Measurements from ENCODE around the gene ASB4.

DNA sequence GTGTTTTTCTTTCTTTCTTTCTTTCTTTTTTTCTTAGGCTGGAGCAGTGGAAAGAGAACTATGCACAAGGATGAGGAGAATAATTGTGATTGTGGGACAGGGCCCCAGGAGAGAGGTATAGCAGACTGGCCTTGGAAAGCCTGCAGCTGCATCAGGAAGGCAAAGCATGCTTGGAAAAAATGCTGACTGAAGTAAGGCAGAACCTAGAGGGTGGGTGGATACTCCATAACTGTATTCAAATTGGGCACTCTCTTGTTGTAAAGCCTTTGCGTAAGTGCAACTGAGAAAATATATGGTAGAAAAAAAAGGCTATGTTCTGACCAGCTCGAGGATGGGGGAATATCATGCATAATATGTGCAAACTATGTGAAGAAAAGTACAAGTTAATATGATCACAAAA is 71.0 kb downstream of the ASB4 start:
- TF ChIP-seq, protein P1, sequence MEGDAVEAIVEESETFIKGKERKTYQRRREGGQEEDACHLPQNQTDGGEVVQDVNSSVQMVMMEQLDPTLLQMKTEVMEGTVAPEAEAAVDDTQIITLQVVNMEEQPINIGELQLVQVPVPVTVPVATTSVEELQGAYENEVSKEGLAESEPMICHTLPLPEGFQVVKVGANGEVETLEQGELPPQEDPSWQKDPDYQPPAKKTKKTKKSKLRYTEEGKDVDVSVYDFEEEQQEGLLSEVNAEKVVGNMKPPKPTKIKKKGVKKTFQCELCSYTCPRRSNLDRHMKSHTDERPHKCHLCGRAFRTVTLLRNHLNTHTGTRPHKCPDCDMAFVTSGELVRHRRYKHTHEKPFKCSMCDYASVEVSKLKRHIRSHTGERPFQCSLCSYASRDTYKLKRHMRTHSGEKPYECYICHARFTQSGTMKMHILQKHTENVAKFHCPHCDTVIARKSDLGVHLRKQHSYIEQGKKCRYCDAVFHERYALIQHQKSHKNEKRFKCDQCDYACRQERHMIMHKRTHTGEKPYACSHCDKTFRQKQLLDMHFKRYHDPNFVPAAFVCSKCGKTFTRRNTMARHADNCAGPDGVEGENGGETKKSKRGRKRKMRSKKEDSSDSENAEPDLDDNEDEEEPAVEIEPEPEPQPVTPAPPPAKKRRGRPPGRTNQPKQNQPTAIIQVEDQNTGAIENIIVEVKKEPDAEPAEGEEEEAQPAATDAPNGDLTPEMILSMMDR (IDR thresholded peaks at IDR 0.05 in 4 of 5, conservative IDR thresholded peaks at IDR 0.05 in 1 of 5) = no peak
- TF ChIP-seq POLR2A (IDR thresholded peaks at IDR 0.05) = no peak
